Measurements from ENCODE around the gene KCNS3.

GRCh38 chr2:17950006-17950405, 71.5 kb downstream of the KCNS3 start:
- no peak for TF ChIP-seq RFX5 (IDR thresholded peaks at IDR 0.05; ENCODE audit: low read depth, low read length)
- no peak for TF ChIP-seq CEBPB (IDR thresholded peaks at IDR 0.05; ENCODE audit: low read depth, low read length)
- no peak for TF ChIP-seq CTCF (conservative IDR thresholded peaks at IDR 0.05; ENCODE audit: low read depth, low read length)
- TF ChIP-seq POLR2A (IDR thresholded peaks at IDR 0.05; ENCODE audit: low read depth, low read length): no peak
- TF ChIP-seq SMC3 (IDR thresholded peaks at IDR 0.05; ENCODE audit: low read depth, low read length): no peak
- TF ChIP-seq RCOR1 (IDR thresholded peaks at IDR 0.05; ENCODE audit: insufficient replicate concordance, low read length): no peak
- TF ChIP-seq USF2 (IDR thresholded peaks at IDR 0.05; ENCODE audit: low read depth, low read length): no peak
- no peak for TF ChIP-seq CHD1 (IDR thresholded peaks at IDR 0.05; ENCODE audit: low read depth, low read length)
- no peak for TF ChIP-seq MAFK (IDR thresholded peaks at IDR 0.05; ENCODE audit: low read depth, low read length)
- no peak for TF ChIP-seq RAD21 (IDR thresholded peaks at IDR 0.05; ENCODE audit: low read length)
- no peak for TF ChIP-seq NFE2L2 (IDR thresholded peaks at IDR 0.05; ENCODE audit: low read depth, low read length)
- TF ChIP-seq MAZ (IDR thresholded peaks at IDR 0.05; ENCODE audit: borderline replicate concordance, low read depth, low read length): no peak
- TF ChIP-seq MXI1 (IDR thresholded peaks at IDR 0.05; ENCODE audit: borderline replicate concordance, low read depth, low read length): no peak
- TF ChIP-seq FOS (IDR thresholded peaks at IDR 0.05; ENCODE audit: low read depth, low read length): no peak

Data from IMR-90 (cell line).